GM12878 (cell line): ENCODE results near the gene VWA3A. TPM values are rescaled to one million over a fixed set of nuclear protein-coding genes. Genes with fewer than 3 reads are reported as not detected.

Experiments used
- BCLAF1 ChIP-seq: fragments of 450-650 bp; IDR thresholded peaks from 2 replicates; pipeline ENCODE4 v1.6.1; 2017; ENCODE audit warnings: antibody characterized with exemption, mild to moderate bottlenecking, moderate library complexity
- BMI1 ChIP-seq: fragments of 450-650 bp; IDR thresholded peaks from 2 replicates; pipeline ENCODE4 v1.6.1; 2016; ENCODE audit warnings: mild to moderate bottlenecking, moderate library complexity, borderline replicate concordance
- CHD2 ChIP-seq: IDR thresholded peaks from 2 replicates; pipeline ENCODE4 v1.6.1; 2011; ENCODE audit warnings: low read depth, low read length, improper control_type of control experiment, borderline replicate concordance
- CUX1 ChIP-seq: IDR thresholded peaks from 2 replicates; pipeline ENCODE4 v1.6.1; 2012; ENCODE audit warnings: improper control_type of control experiment, low read depth, low read length; ENCODE audit not compliant: insufficient replicate concordance
- DPF2 ChIP-seq: fragments of 450-650 bp; IDR thresholded peaks from 2 replicates; pipeline ENCODE4 v1.6.1; 2017; ENCODE audit warnings: mild to moderate bottlenecking
- EP300 ChIP-seq, 2 experiments: fragments of 150-350 bp in 1 of 2; IDR thresholded peaks; 2 replicates each; pipeline ENCODE4 v1.6.1; 2011 to 2012; ENCODE audit warnings: low read depth in 2 of 2, low read length in 2 of 2, borderline replicate concordance in 1 of 2, improper control_type of control experiment in 1 of 2, inconsistent platforms in 1 of 2; ENCODE audit not compliant: control insufficient read depth in 1 of 2
- KAT2A ChIP-seq: conservative IDR thresholded peaks from 2 replicates; pipeline ENCODE4 v1.6.1; 2011; ENCODE audit warnings: low read depth, low read length; ENCODE audit not compliant: control insufficient read depth
- KLF5 ChIP-seq: fragments of 450-650 bp; IDR thresholded peaks from 2 replicates; pipeline ENCODE4 v1.6.1; 2014; ENCODE audit warnings: mild to moderate bottlenecking; ENCODE audit not compliant: partially characterized antibody
- MEF2A ChIP-seq: IDR thresholded peaks from 2 replicates; pipeline ENCODE4 v1.6.1; 2011; ENCODE audit warnings: low read depth, mild to moderate bottlenecking, low read length, moderate library complexity; ENCODE audit not compliant: insufficient read depth
- MTA2 ChIP-seq: fragments of 450-650 bp; IDR thresholded peaks from 2 replicates; pipeline ENCODE4 v1.6.1; 2016; ENCODE audit warnings: low read depth, mild to moderate bottlenecking, moderate library complexity
- MYC ChIP-seq: IDR thresholded peaks from 2 replicates; pipeline ENCODE4 v1.6.1; 2011; ENCODE audit warnings: mild to moderate bottlenecking, low read length, moderate library complexity, inconsistent platforms; ENCODE audit not compliant: insufficient read depth, insufficient replicate concordance, insufficient read length, severe bottlenecking
- NFXL1 ChIP-seq: fragments of 450-650 bp; IDR thresholded peaks from 2 replicates; pipeline ENCODE4 v1.6.1; 2017; ENCODE audit warnings: antibody characterized with exemption, mild to moderate bottlenecking, borderline replicate concordance
- NRF1 ChIP-seq: conservative IDR thresholded peaks from 2 replicates; pipeline ENCODE4 v1.6.1; 2011; ENCODE audit warnings: mild to moderate bottlenecking, low read depth, low read length, improper control_type of control experiment
- RELA ChIP-seq: fragments of 450-650 bp; IDR thresholded peaks from 2 replicates; pipeline ENCODE4 v1.8.0; 2014; ENCODE audit warnings: borderline replicate concordance; ENCODE audit not compliant: partially characterized antibody
- SIN3A ChIP-seq: IDR thresholded peaks from 2 replicates; pipeline ENCODE4 v1.6.1; 2012; ENCODE audit warnings: low read depth, low read length, improper control_type of control experiment
- SMARCA5 ChIP-seq: fragments of 450-650 bp; IDR thresholded peaks from 2 replicates; pipeline ENCODE4 v1.6.1; 2017; ENCODE audit warnings: mild to moderate bottlenecking
- TARDBP ChIP-seq: IDR thresholded peaks from 2 replicates; pipeline ENCODE4 v1.6.1; 2016; ENCODE audit warnings: borderline replicate concordance
- USF2 ChIP-seq: IDR thresholded peaks from 2 replicates; pipeline ENCODE4 v1.6.1; 2011; ENCODE audit warnings: low read depth, low read length, improper control_type of control experiment, borderline replicate concordance
- ZNF217 ChIP-seq: fragments of 450-650 bp; IDR thresholded peaks from 2 replicates; pipeline ENCODE4 v1.6.1; 2017; ENCODE audit warnings: antibody characterized with exemption, mild to moderate bottlenecking
- polyA plus RNA-seq, 11 experiments: library from polyadenylated mRNA; depleted of rRNA in 4 of 11; unstranded in 6 of 11; stranded (reverse) in 5 of 11; fragments of >200 nt; fragmentation: Nextera tagmentation in 4 of 11; fragmentation: Illumina TruSeq in 1 of 11; extraction: Ambion mirVana in 4 of 11; extraction: Trizol in 1 of 11; gene quantifications; 1 replicate in 1 of 11; 2 replicates in 10 of 11; pipeline versions ENCODE4 v1.2.1 to v1.2.3, GENCODE V29; 2011 to 2016; ENCODE audit warnings: inconsistent platforms in 2 of 11, missing spikeins in 2 of 11, low read depth in 1 of 11
- total RNA-seq, 4 experiments: library from RNA; depleted of rRNA in 3 of 4; stranded (reverse); fragments of >200 nt in 3 of 4; fragmentation: Illumina TruSeq in 1 of 4; extraction: Trizol in 1 of 4; gene quantifications; 2 replicates each; pipeline versions ENCODE4 v1.2.1 to v1.2.3, GENCODE V29; 2013 to 2021

The VWA3A gene
- total and polyA plus RNA-seq, 10 of the 15 experiments (the other 5 are each of a cell fraction or from before 2014, with no cell fraction given), result 0.01 TPM; not detected in 9

- TF ChIP-seq BCLAF1, result 0 out of 2 replicates have a peak, but pooled peaks have one; percentile 44
- no peak for TF ChIP-seq NRF1
- no peak for TF ChIP-seq KLF5
- TF ChIP-seq EP300 (IDR thresholded peaks at IDR 0.05; ENCODE audit: borderline replicate concordance in 1 of 2, control insufficient read depth in 1 of 2, low read depth in 2 of 2, low read length in 2 of 2), result peak; percentile 28 to 37; a peak in 2 of 4 replicates
- TF ChIP-seq CUX1, result no peak
- no peak for TF ChIP-seq BMI1
- peak; percentile 71 for TF ChIP-seq MYC
- TF ChIP-seq KAT2A, result no peak
- no peak for TF ChIP-seq TARDBP
- peak; percentile 74 for TF ChIP-seq DPF2
- no peak for TF ChIP-seq NFXL1
- TF ChIP-seq USF2, result peak; percentile 61
- TF ChIP-seq RELA, result no peak
- 0 out of 2 replicates have a peak, but pooled peaks have one; percentile 60 for TF ChIP-seq CHD2
- TF ChIP-seq MTA2, result no peak
- TF ChIP-seq SMARCA5, result peak; percentile 99
- 0 out of 2 replicates have a peak, but pooled peaks have one; percentile 23 for TF ChIP-seq MEF2A
- peak; percentile 75 for TF ChIP-seq SIN3A
- TF ChIP-seq ZNF217, result peak; percentile 54; the same call in 1 of the 2 replicates
Measured at GRCh38 chr16:22206013-22206841, 113.9 kb downstream of the VWA3A start, which contains the start of gene EEF2K (continued).
